Lung (tissue), 12 donors: ENCODE results near the gene NSMCE1. TPM values are rescaled to one million over a fixed set of nuclear protein-coding genes. Genes with fewer than 3 reads are reported as not detected.
A peak's percentile ranks its signal among the peaks of the same experiment; 100 is the strongest.

Experiments
- ATAC-seq: fragments of 200-7000 bp; cut with Tn5 transposase; one replicate; pipeline ENCODE4 v1.9.1; 2020; ENCODE audit warnings: moderate number of reproducible peaks; ENCODE audit not compliant: insufficient read depth, low FRiP score
- DNase-seq, 3 donors: peaks; one replicate each; pipeline ENCODE4 v3.0.0-alpha.2; 2013 to 2017
- H3K27ac ChIP-seq, 2 donors: one replicate each; pipeline ENCODE4 v1.5.1; 2013; ENCODE audit warnings: mild to moderate bottlenecking in 2 of 2, moderate library complexity in 2 of 2, control low read depth in 1 of 2, inconsistent platforms in 1 of 2, low read depth in 1 of 2, low read length in 1 of 2
- H3K27me3 ChIP-seq, 3 donors: one replicate each; pipeline ENCODE4 v1.5.1; 2013; ENCODE audit warnings: low read length in 2 of 3; ENCODE audit not compliant: control insufficient read depth in 3 of 3, insufficient read depth in 3 of 3
- H3K36me3 ChIP-seq, 4 donors: one replicate each; pipeline ENCODE4 v1.5.1; 2013; ENCODE audit warnings: low read length in 4 of 4, mild to moderate bottlenecking in 1 of 4, moderate library complexity in 1 of 4; ENCODE audit not compliant: control insufficient read depth in 4 of 4, insufficient read depth in 4 of 4
- H3K4me1 ChIP-seq, 5 donors: one replicate each; pipeline ENCODE4 v1.5.1; 2013; ENCODE audit warnings: low read length in 5 of 5, mild to moderate bottlenecking in 2 of 5, moderate library complexity in 1 of 5; ENCODE audit not compliant: control insufficient read depth in 5 of 5, insufficient read depth in 5 of 5
- H3K4me3 ChIP-seq: one replicate; pipeline ENCODE4 v1.5.1; 2013; ENCODE audit warnings: mild to moderate bottlenecking, control low read depth, moderate library complexity
- H3K9ac ChIP-seq, 2 donors: one replicate each; pipeline ENCODE4 v1.5.1; 2013; ENCODE audit warnings: low read length in 2 of 2, control low read depth in 1 of 2; ENCODE audit not compliant: insufficient read depth in 1 of 2
- H3K9me3 ChIP-seq, 4 donors: one replicate each; pipeline ENCODE4 v1.5.1; 2013; ENCODE audit warnings: low read length in 3 of 4, mild to moderate bottlenecking in 1 of 4, moderate library complexity in 1 of 4; ENCODE audit not compliant: control insufficient read depth in 4 of 4, insufficient read depth in 3 of 4
- WGBS, 2 donors: extraction: QIAGEN DNeasy Blood & Tissue Kit; methylation state at CpG; one replicate each; pipeline ENCODE4 v1.1.7; 2013; 5-methylcytosine and 5-hydroxymethylcytosine counted together
- polyA plus RNA-seq, 2 donors: library from polyadenylated mRNA; stranded (reverse); fragments of 200-250 nt; gene quantifications; one replicate each; pipeline ENCODE4 v1.2.1, GENCODE V29; 2013
- total RNA-seq, 2 donors: library from RNA; depleted of rRNA in 1 of 2; stranded (reverse); fragments of >200 nt in 1 of 2; gene quantifications; one replicate each; pipeline ENCODE4 v1.2.1, GENCODE V29; 2014 to 2021
- TF ChIP-seq, protein P1 (sequence below): IDR thresholded peaks from 2 replicates; pipeline ENCODE4 v1.5.1; 2012; ENCODE audit warnings: mild to moderate bottlenecking; ENCODE audit errors: control extremely low read depth, extremely low read depth
- donor health status: control.
- donor health status: control.
- donor health status: Bipolar disorder and iron deficiency.
- donor health status: healthy.
- donor health status: DM: yes; HTN: yes; CAD: no.

Gene NSMCE1
- total and polyA plus RNA-seq, 4 donors = 37.4 to 75.4 (median 57.2) TPM

DNA sequence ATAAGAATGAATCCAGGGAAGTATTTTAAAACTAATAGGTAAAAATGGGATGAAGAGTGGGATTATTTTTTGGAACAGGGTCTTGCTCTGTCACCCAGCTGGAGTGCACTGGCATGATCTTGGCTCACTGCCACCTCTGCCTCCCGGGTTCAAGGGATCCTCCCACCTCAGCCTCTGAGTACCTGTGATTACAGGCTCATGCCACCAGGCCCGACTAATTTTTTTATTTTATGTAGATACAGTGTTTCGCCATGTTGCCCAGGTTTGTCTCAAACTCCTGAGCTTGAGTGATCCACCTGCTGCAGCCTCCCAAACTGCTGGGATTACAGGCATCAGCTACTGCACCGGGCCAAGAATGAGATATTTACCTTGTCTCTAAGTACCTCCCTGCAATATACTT lies 22.1 kb downstream of the NSMCE1 start:
- DNase-seq = no peak
- Histone ChIP-seq H3K4me3 (no peak overlapping the region), H3K4me1 (peaks cover 0 to 49% (median 28%) of the 10 kb centered on the region in 5 donors), H3K27ac (no peak overlapping the region), H3K27me3 (no peaks in the 10 kb centered on the region), H3K36me3 (no peaks in the 10 kb centered on the region), H3K9ac (no peak overlapping the region), H3K9me3 (no peaks in the 10 kb centered on the region)
- 70 to 75% methylated on average over 4 of the region's 4 CpGs for WGBS, 2 donors
- TF ChIP-seq, protein P1, sequence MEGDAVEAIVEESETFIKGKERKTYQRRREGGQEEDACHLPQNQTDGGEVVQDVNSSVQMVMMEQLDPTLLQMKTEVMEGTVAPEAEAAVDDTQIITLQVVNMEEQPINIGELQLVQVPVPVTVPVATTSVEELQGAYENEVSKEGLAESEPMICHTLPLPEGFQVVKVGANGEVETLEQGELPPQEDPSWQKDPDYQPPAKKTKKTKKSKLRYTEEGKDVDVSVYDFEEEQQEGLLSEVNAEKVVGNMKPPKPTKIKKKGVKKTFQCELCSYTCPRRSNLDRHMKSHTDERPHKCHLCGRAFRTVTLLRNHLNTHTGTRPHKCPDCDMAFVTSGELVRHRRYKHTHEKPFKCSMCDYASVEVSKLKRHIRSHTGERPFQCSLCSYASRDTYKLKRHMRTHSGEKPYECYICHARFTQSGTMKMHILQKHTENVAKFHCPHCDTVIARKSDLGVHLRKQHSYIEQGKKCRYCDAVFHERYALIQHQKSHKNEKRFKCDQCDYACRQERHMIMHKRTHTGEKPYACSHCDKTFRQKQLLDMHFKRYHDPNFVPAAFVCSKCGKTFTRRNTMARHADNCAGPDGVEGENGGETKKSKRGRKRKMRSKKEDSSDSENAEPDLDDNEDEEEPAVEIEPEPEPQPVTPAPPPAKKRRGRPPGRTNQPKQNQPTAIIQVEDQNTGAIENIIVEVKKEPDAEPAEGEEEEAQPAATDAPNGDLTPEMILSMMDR = no peak
- no peak for ATAC-seq

DNA sequence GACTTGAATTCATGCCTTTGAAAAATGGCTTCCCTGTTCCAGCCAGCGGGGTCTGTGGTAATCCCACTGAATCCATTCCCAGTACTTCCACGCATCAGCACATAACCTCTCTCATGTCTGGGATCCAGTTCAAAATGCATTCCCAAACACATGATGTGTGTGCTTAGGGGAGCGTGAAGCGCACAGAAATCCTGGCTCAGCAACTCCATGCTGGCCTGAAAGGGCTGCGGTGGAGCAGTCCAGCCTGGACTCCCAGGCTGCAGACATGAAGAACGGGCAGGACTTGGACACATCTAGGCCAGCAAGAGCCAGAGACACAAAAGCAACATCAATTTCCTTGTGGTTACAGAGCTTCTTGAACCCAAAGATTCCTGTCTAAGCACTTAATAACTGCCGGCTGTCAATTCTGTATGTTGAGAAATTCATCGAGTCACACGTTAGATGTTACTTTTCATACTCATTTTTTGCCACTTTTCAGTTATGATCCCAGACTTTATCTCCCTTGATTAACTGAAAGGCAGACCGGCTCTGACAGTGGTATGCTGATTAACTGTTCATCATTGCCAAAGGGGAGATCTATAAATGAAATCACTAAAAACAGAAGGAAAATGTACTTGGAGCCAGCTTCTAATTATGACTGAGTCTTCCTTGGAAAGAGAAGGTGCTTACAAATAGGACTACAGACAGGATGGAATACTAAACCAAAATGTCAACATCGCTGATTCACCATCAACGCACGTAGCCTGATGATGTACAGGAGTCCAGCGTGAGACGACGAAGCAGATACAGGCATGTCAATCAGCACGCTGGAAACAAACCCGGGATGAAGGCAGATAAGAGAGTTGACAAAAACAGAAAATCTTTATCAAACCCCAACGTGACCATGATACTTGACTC lies 23.0 kb downstream of the NSMCE1 start:
- Histone ChIP-seq H3K4me1 (peaks cover 0 to 54% (median 31%) of the 10 kb centered on the region in 5 donors), H3K9me3 (no peaks in the 10 kb centered on the region), H3K27me3 (no peaks in the 10 kb centered on the region), H3K9ac (no peak overlapping the region), H3K27ac (peak overlapping the region; percentile 62 to 95), H3K4me3 (no peak overlapping the region), H3K36me3 (peaks cover 0 to 1% (median 0%) of the 10 kb centered on the region in 4 donors)
- DNase-seq (peak; percentile 88 to 98 (median 94)), ATAC-seq (peak; percentile 56)
- TF ChIP-seq, protein P1 = no peak
- 71 to 74% methylated on average over 19 of the region's 19 CpGs for WGBS, 2 donors

DNA sequence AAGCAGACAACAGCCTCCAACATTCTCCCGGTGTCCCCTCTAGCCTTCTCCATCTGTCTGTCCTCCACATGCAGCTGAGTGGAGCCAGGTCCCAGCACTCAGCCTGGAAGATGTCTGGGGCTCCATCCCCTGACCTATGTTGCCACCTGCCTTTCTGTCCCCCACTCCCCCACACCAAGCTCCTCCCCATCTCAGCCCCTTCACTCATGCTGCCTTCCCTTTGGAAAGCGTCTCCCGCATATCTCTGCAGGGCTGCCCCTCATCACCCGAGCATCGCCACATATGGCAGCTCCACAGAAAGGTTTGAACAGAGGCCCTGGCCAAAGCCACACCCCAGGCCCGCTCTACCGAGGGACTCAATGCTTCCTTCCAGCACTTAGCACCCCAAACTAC lies 24.2 kb downstream of the NSMCE1 start:
- no peak for ATAC-seq
- Histone ChIP-seq H3K9ac (no peak overlapping the region), H3K36me3 (peaks cover 0 to 1% (median 0%) of the 10 kb centered on the region in 4 donors), H3K9me3 (no peaks in the 10 kb centered on the region), H3K4me3 (no peak overlapping the region), H3K27me3 (no peaks in the 10 kb centered on the region), H3K4me1 (peaks cover 0 to 54% (median 35%) of the 10 kb centered on the region in 5 donors), H3K27ac (peak overlapping the region in 1 of 2 donors; percentile 95)
- no peak for DNase-seq
- TF ChIP-seq, protein P1 = no peak
- 92 to 95% methylated on average over 7 of the region's 7 CpGs for WGBS, 2 donors
